Caco-2 (cell line): ENCODE measurements around the gene TMEM200A. TPM values are rescaled to one million over a fixed set of nuclear protein-coding genes. Genes with fewer than 3 reads are reported as not detected.

ENCODE experiments used
- BruUV-seq: library from RNA; stranded (reverse); fragments of 400-500 nt; replicated peaks from 2 replicates; lab custom pipeline; 2021; lab: Mats Ljungman, UMichigan
- CTCF ChIA-PET: fragments of 300-600 bp; sonication (Branson Sonifier 250); formaldehyde crosslinking; loops from one replicate; lab custom pipeline; 2022; ENCODE audit warnings: antibody characterized with exemption; lab: Charles Lee
- POLR2A ChIA-PET: fragments of 300-600 bp; sonication (Branson Sonifier 250); formaldehyde crosslinking; loops from one replicate; lab custom pipeline; 2022; ENCODE audit warnings: antibody characterized with exemption; lab: Charles Lee
- DNase-seq, 2 experiments: peaks; one replicate each; pipeline versions ENCODE4 v3.0.0 to v3.0.0-alpha.2; 2020 to 2022
- H3K27me3 ChIP-seq: replicated peaks from 2 replicates; pipeline ENCODE4 v1.6.0; 2011; ENCODE audit warnings: low read length; ENCODE audit not compliant: control insufficient read depth, insufficient read depth
- H3K36me3 ChIP-seq: 2 replicates; pipeline ENCODE4 v1.5.1; 2011; ENCODE audit warnings: low read length; ENCODE audit not compliant: control insufficient read depth, insufficient read depth
- H3K4me1 ChIP-seq: fragments of 250-450 bp; sonication (Bioruptor Pico); 2 replicates; pipeline ENCODE4 v1.5.1; 2020; ENCODE audit warnings: mild to moderate bottlenecking
- H3K4me3 ChIP-seq: 2 replicates; pipeline ENCODE4 v1.5.1; 2011; ENCODE audit warnings: low read depth, mild to moderate bottlenecking, control low read depth, low read length
- H3K9me3 ChIP-seq: fragments of 250-450 bp; sonication (Bioruptor Pico); 2 replicates; pipeline ENCODE4 v1.5.1; 2020; ENCODE audit warnings: mild to moderate bottlenecking, moderate library complexity
- H3K27ac Mint-ChIP-seq: one replicate; pipeline ENCODE4 v1.8.0; 2022; ENCODE audit warnings: mixed read lengths; ENCODE audit not compliant: unreplicated experiment
- H3K27me3 Mint-ChIP-seq: one replicate; pipeline ENCODE4 v1.8.0; 2022; ENCODE audit warnings: mixed read lengths; ENCODE audit not compliant: insufficient read depth, unreplicated experiment
- H3K36me3 Mint-ChIP-seq: one replicate; pipeline ENCODE4 v1.8.0; 2022; ENCODE audit warnings: mild to moderate bottlenecking, mixed read lengths; ENCODE audit not compliant: insufficient read depth, unreplicated experiment
- H3K4me1 Mint-ChIP-seq: one replicate; pipeline ENCODE4 v1.8.0; 2022; ENCODE audit warnings: low read depth, mixed read lengths; ENCODE audit not compliant: unreplicated experiment
- H3K4me3 Mint-ChIP-seq: one replicate; pipeline ENCODE4 v1.8.0; 2022; ENCODE audit warnings: mild to moderate bottlenecking, moderate library complexity, mixed read lengths; ENCODE audit not compliant: unreplicated experiment
- H3K9me3 Mint-ChIP-seq: one replicate; pipeline ENCODE4 v1.8.0; 2022; ENCODE audit warnings: mixed read lengths; ENCODE audit not compliant: unreplicated experiment
- CTCF ChIP-seq, 2 experiments: fragments of 200-600 bp in 1 of 2; IDR thresholded peaks; 1 replicate in 1 of 2; 2 replicates in 1 of 2; pipeline versions ENCODE4 v1.5.1 to v1.8.0; 2011 to 2022; ENCODE audit warnings: antibody characterized with exemption in 1 of 2, control low read depth in 1 of 2, inconsistent platforms in 1 of 2, low read depth in 1 of 2, low read length in 1 of 2, mild to moderate bottlenecking in 1 of 2, moderate library complexity in 1 of 2; ENCODE audit not compliant: insufficient read depth in 1 of 2, severe bottlenecking in 1 of 2, unreplicated experiment in 1 of 2
- intact Hi-C: fragments of 100-400 bp; cut with micrococcal nuclease; formaldehyde crosslinking; loops from one replicate; pipeline ENCODE4 v1.10.0; 2022; ENCODE audit not compliant: unreplicated experiment
- total RNA-seq: library from RNA; stranded (reverse); gene quantifications from 2 replicates; pipeline ENCODE4 v1.2.3, GENCODE V29; 2022

TMEM200A gene
- total RNA-seq, 1 experiment from 2014 or later = 16.3 TPM

- no peak for TF ChIP-seq CTCF (IDR thresholded peaks at IDR 0.05; ENCODE audit: insufficient read depth in 1 of 2, low read depth in 1 of 2, low read length in 1 of 2, severe bottlenecking in 1 of 2, unreplicated experiment in 1 of 2)
Observed at GRCh38 chr6:130396722-130397121, 30.9 kb downstream of the TMEM200A start.

GRCh38 chr6:130405549-130405948 is 39.7 kb downstream of the TMEM200A start:
- no peaks in the 10 kb centered on the region for H3K9me3 ChIP-seq
- TF ChIP-seq CTCF (IDR thresholded peaks at IDR 0.05; ENCODE audit: insufficient read depth in 1 of 2, low read depth in 1 of 2, low read length in 1 of 2, severe bottlenecking in 1 of 2, unreplicated experiment in 1 of 2) = no peak
- Mint-ChIP-seq H3K4me3 (no peak overlapping the region), H3K36me3 (no peaks in the 10 kb centered on the region), H3K27me3 (no peaks in the 10 kb centered on the region), H3K9me3 (no peaks in the 10 kb centered on the region), H3K27ac (no peak overlapping the region), H3K4me1 (no peaks in the 10 kb centered on the region)
- no peak overlapping the region for H3K4me3 ChIP-seq
- no peaks in the 10 kb centered on the region for H3K36me3 ChIP-seq
- POLR2A ChIA-PET = no interaction called here
- H3K27me3 ChIP-seq = no peaks in the 10 kb centered on the region
- DNase-seq = no peak
- CTCF ChIA-PET = no interaction called here
- no TSS peak for BruUV-seq
- no peaks in the 10 kb centered on the region for H3K4me1 ChIP-seq
- intact Hi-C loops = no loop called here

More at GRCh38 chr6:130396722-130397121, 30.9 kb downstream of the TMEM200A start:
- Histone ChIP-seq H3K36me3 (no peaks in the 10 kb centered on the region), H3K27me3 (no peaks in the 10 kb centered on the region), H3K9me3 (no peaks in the 10 kb centered on the region), H3K4me3 (no peak overlapping the region), H3K4me1 (no peaks in the 10 kb centered on the region)
- H3K27ac Mint-ChIP-seq = no peak overlapping the region
- DNase-seq = no peak
- peaks cover 10% of the 10 kb centered on the region for H3K9me3 Mint-ChIP-seq
- no peaks in the 10 kb centered on the region for H3K4me1 Mint-ChIP-seq
- no peaks in the 10 kb centered on the region for H3K27me3 Mint-ChIP-seq
- intact Hi-C loops = no loop called here
- ChIA-PET POLR2A (no interaction called here), CTCF (no interaction called here)
- H3K36me3 Mint-ChIP-seq = no peaks in the 10 kb centered on the region
- no TSS peak for BruUV-seq
- no peak overlapping the region for H3K4me3 Mint-ChIP-seq

- H3K27me3 ChIP-seq = no peaks in the 10 kb centered on the region
- no TSS peak for BruUV-seq
- H3K4me3 ChIP-seq = no peak overlapping the region
- H3K4me3 Mint-ChIP-seq = no peak overlapping the region
- no peaks in the 10 kb centered on the region for H3K4me1 Mint-ChIP-seq
- intact Hi-C loops = no loop called here
- no peak overlapping the region for H3K27ac Mint-ChIP-seq
- H3K36me3 ChIP-seq = no peaks in the 10 kb centered on the region
- no peaks in the 10 kb centered on the region for H3K27me3 Mint-ChIP-seq
- TF ChIP-seq CTCF (IDR thresholded peaks at IDR 0.05; ENCODE audit: insufficient read depth in 1 of 2, low read depth in 1 of 2, low read length in 1 of 2, severe bottlenecking in 1 of 2, unreplicated experiment in 1 of 2) = no peak
- H3K4me1 ChIP-seq = no peaks in the 10 kb centered on the region
- POLR2A ChIA-PET = no interaction called here
- no peak for DNase-seq
- no peaks in the 10 kb centered on the region for H3K36me3 Mint-ChIP-seq
- no peaks in the 10 kb centered on the region for H3K9me3 ChIP-seq
- CTCF ChIA-PET = no interaction called here
- no peaks in the 10 kb centered on the region for H3K9me3 Mint-ChIP-seq
Observed at GRCh38 chr6:130407032-130407431, 41.2 kb downstream of the TMEM200A start.
